Left lung (tissue), 10 donors: ENCODE data around the gene ARL6IP4. TPM values are rescaled to one million over a fixed set of nuclear protein-coding genes. Genes with fewer than 3 reads are reported as not detected.

Experiments used
- ATAC-seq: fragments of 200-7000 bp; cut with Tn5 transposase; one replicate; pipeline ENCODE4 v1.9.1; 2020; ENCODE audit warnings: moderate library complexity
- DNase-seq, 4 donors: peaks; one replicate each; pipeline ENCODE4 v3.0.0-alpha.2; 2013 to 2020
- H3K27ac ChIP-seq, 2 donors: fragments of 200-600 bp; sonication (generic) in 1 of 2; one replicate each; pipeline versions ENCODE4 v1.5.0 to v1.8.0; 2020 to 2021
- H3K27me3 ChIP-seq, 2 donors: fragments of 200-600 bp; sonication (generic) in 1 of 2; one replicate each; pipeline versions ENCODE4 v1.5.0 to v1.8.0; 2020 to 2021
- H3K36me3 ChIP-seq, 2 donors: fragments of 200-600 bp; sonication (generic) in 1 of 2; one replicate each; pipeline versions ENCODE4 v1.5.0 to v1.8.0; 2020 to 2021
- H3K4me1 ChIP-seq, 2 donors: fragments of 200-600 bp; one replicate each; pipeline ENCODE4 v1.8.0; 2021
- H3K4me3 ChIP-seq, 2 donors: fragments of 200-600 bp; sonication (generic) in 1 of 2; one replicate each; pipeline versions ENCODE4 v1.5.0 to v1.8.0; 2020 to 2021; ENCODE audit warnings: mild to moderate bottlenecking in 1 of 2
- H3K9me3 ChIP-seq, 2 donors: fragments of 200-600 bp; sonication (generic) in 1 of 2; one replicate each; pipeline versions ENCODE4 v1.5.0 to v1.8.0; 2020 to 2021
- CTCF ChIP-seq, 2 donors: fragments of 200-600 bp; sonication (generic) in 1 of 2; IDR thresholded peaks; one replicate each; pipeline versions ENCODE4 v1.5.0 to v1.8.0; 2021; ENCODE audit warnings: antibody characterized with exemption in 2 of 2
- intact Hi-C, 2 donors: fragments of 100-400 bp; cut with DNase I; formaldehyde crosslinking; loops; one replicate each; pipeline versions ENCODE4 v1.11.2 to v1.14.2; 2022
- polyA plus RNA-seq, 6 donors: library from polyadenylated mRNA; unstranded; fragments of 120-200 nt; gene quantifications; one replicate each; pipeline ENCODE4 v1.2.1, GENCODE V29; 2013; ENCODE audit not compliant: insufficient read length in 6 of 6
- total RNA-seq, 2 donors: library from RNA; stranded (reverse); fragmentation: NEBNext Ultra II Directional; extraction: Animal tissue kit (Norgen Biotek cat#: 25700); gene quantifications; one replicate each; pipeline ENCODE4 v1.2.1, GENCODE V29; 2021
- donor health status: DM: no; HTN: yes; CAD: no.
- donor health status: DM: no; HTN: no; CAD: no.

ARL6IP4 gene
- total and polyA plus RNA-seq, 8 donors, result 122 to 198 (median 158) TPM

GRCh38 chr12:123019841-123020138, 39.3 kb downstream of the ARL6IP4 start:
- Histone ChIP-seq H3K27ac (peak overlapping the region in 1 of 2 donors; percentile 48), H3K9me3 (no peaks in the 10 kb centered on the region), H3K4me3 (no peak overlapping the region), H3K4me1 (peaks cover 0 to 4% of the 10 kb centered on the region in 2 donors), H3K27me3 (no peaks in the 10 kb centered on the region), H3K36me3 (no peaks in the 10 kb centered on the region)
- TF ChIP-seq CTCF (IDR thresholded peaks at IDR 0.05), result no peak
- peak; percentile 28 for ATAC-seq
- no peak for DNase-seq
- intact Hi-C loops, result no loop called here

GRCh38 chr12:123021688-123022604, 41.5 kb downstream of the ARL6IP4 start:
- DNase-seq (no peak), ATAC-seq (no peak)
- H3K27ac ChIP-seq, result no peak overlapping the region
- no peak for TF ChIP-seq CTCF (IDR thresholded peaks at IDR 0.05)
- intact Hi-C loops, result no loop called here
- H3K27me3 ChIP-seq, result no peaks in the 10 kb centered on the region
- no peaks in the 10 kb centered on the region for H3K9me3 ChIP-seq
- no peak overlapping the region for H3K4me3 ChIP-seq
- peaks cover 0 to 4% of the 10 kb centered on the region in 2 donors for H3K4me1 ChIP-seq
- H3K36me3 ChIP-seq, result peaks cover 0 to 8% of the 10 kb centered on the region in 2 donors

GRCh38 chr12:123022846-123023245, 42.4 kb downstream of the ARL6IP4 start:
- ATAC-seq (no peak), DNase-seq (no peak)
- Histone ChIP-seq H3K9me3 (no peaks in the 10 kb centered on the region), H3K27ac (no peak overlapping the region), H3K36me3 (peaks cover 0 to 10% of the 10 kb centered on the region in 2 donors), H3K4me1 (peaks cover 0 to 4% of the 10 kb centered on the region in 2 donors), H3K27me3 (no peaks in the 10 kb centered on the region), H3K4me3 (no peak overlapping the region)
- intact Hi-C loops, result no loop called here
- TF ChIP-seq CTCF (IDR thresholded peaks at IDR 0.05), result no peak

GRCh38 chr12:123024819-123025391, 44.4 kb downstream of the ARL6IP4 start:
- no peak for TF ChIP-seq CTCF (IDR thresholded peaks at IDR 0.05)
- Histone ChIP-seq H3K4me1 (peaks cover 0 to 3% of the 10 kb centered on the region in 2 donors), H3K27me3 (no peaks in the 10 kb centered on the region), H3K36me3 (peaks cover 0 to 21% of the 10 kb centered on the region in 2 donors), H3K9me3 (no peaks in the 10 kb centered on the region), H3K27ac (no peak overlapping the region), H3K4me3 (no peak overlapping the region)
- ATAC-seq, result no peak
- DNase-seq, result no peak
- intact Hi-C loops, result no loop called here

GRCh38 chr12:123026094-123026853, 45.8 kb downstream of the ARL6IP4 start:
- TF ChIP-seq CTCF (IDR thresholded peaks at IDR 0.05), result no peak
- intact Hi-C loops, result no loop called here
- H3K4me1 ChIP-seq, result no peaks in the 10 kb centered on the region

More at GRCh38 chr12:123026094-123026853, 45.8 kb downstream of the ARL6IP4 start:
- H3K4me3 ChIP-seq, result no peak overlapping the region
- no peaks in the 10 kb centered on the region for H3K27me3 ChIP-seq
- H3K36me3 ChIP-seq, result peaks cover 0 to 21% of the 10 kb centered on the region in 2 donors
- DNase-seq (no peak), ATAC-seq (no peak)
- H3K27ac ChIP-seq, result no peak overlapping the region
- H3K9me3 ChIP-seq, result no peaks in the 10 kb centered on the region
